Amygdala (tissue), 56 donors: Measurements from ENCODE around the gene FMNL3.
A peak's percentile ranks its signal among the peaks of the same experiment; 100 is the strongest.
"Not testable (repeated sequence)": the region's sequence is repeated elsewhere in the genome, so short reads cannot be mapped to it uniquely, and the experiment has no call there.

ENCODE experiments used
- DNase-seq, 56 donors: peaks; one replicate each; lab custom pipeline; 2025; lab: John Stamatoyannopoulos, UW

The FMNL3 gene

GRCh38 chr12:49720214-49720613, 13.0 kb upstream of the FMNL3 start:
- no peak for DNase-seq

GRCh38 chr12:49717800-49718199, 10.6 kb upstream of the FMNL3 start:
- DNase-seq = not testable (repeated sequence)

GRCh38 chr12:49716553-49716952, 9.3 kb upstream of the FMNL3 start:
- DNase-seq = no peak

GRCh38 chr12:49713952-49714351, 6.7 kb upstream of the FMNL3 start:
- DNase-seq = not testable (repeated sequence)

GRCh38 chr12:49708851-49709250, 1.6 kb upstream of the FMNL3 start:
- no peak for DNase-seq

- no peak for DNase-seq
Measured at GRCh38 chr12:49707812-49708147, 575 bp upstream of the FMNL3 start.

- peak in 28 of 56 donors; percentile 15 to 56 (median 42) for DNase-seq
Measured at GRCh38 chr12:49706351-49707127, 666 bp downstream of the FMNL3 start.

- peak in 21 of 56 donors; percentile 10 to 46 (median 20) for DNase-seq
Measured at GRCh38 chr12:49705479-49706134, 1.6 kb downstream of the FMNL3 start.

GRCh38 chr12:49703647-49704137, 3.5 kb downstream of the FMNL3 start:
- DNase-seq = peak in 1 of 56 donors; percentile 6

- no peak for DNase-seq
Measured at GRCh38 chr12:49702676-49703215, 4.5 kb downstream of the FMNL3 start.

- no peak for DNase-seq
Measured at GRCh38 chr12:49702009-49702408, 5.2 kb downstream of the FMNL3 start.

- DNase-seq = peak in 5 of 56 donors; percentile 6 to 25 (median 19)
Measured at GRCh38 chr12:49698619-49699545, 8.3 kb downstream of the FMNL3 start.

- DNase-seq = no peak
Measured at GRCh38 chr12:49697808-49698207, 9.4 kb downstream of the FMNL3 start.

GRCh38 chr12:49696723-49697122, 10.5 kb downstream of the FMNL3 start:
- DNase-seq = no peak

- DNase-seq = no peak
Measured at GRCh38 chr12:49693931-49694444, 13.2 kb downstream of the FMNL3 start.

GRCh38 chr12:49692851-49693250, 14.4 kb downstream of the FMNL3 start:
- DNase-seq = no peak

GRCh38 chr12:49689785-49690184, 17.4 kb downstream of the FMNL3 start:
- no peak for DNase-seq

GRCh38 chr12:49689237-49689636, 18.0 kb downstream of the FMNL3 start:
- DNase-seq = no peak

GRCh38 chr12:49687941-49688340, 19.3 kb downstream of the FMNL3 start:
- DNase-seq = no peak

GRCh38 chr12:49684310-49684854, 22.8 kb downstream of the FMNL3 start:
- no peak for DNase-seq
